ENCODE data around the gene DDX3X.
"Not testable (repeated sequence)": the region's sequence is repeated elsewhere in the genome, so short reads cannot be mapped to it uniquely, and the experiment has no call there.

DDX3X gene

DNA sequence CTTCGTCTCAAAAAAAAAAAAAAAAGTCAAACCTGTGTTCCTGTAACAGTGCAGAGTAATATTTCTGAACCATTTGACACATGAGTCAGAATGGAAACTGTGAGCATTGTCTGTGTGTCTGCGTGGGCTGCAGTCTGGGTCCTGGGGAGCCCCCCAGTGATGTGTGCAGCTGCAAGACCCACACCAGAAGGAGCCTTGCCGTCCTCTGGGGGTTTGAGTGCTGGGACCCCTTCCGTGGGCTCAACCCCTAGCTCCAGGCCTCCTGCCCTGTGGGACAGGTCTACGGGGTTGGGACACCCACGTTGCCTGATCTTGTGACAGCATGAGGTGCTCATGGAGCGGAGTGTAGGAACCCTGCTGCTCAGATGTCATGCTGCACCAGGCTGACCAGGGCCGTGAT is 43.7 kb downstream of the DDX3X start:
- H3K9me3 ChIP-seq (ENCODE audit: control insufficient read depth, low read depth, low read length): no peaks in the 10 kb centered on the region
- no peaks in the 10 kb centered on the region for H3K4me1 ChIP-seq (ENCODE audit: control insufficient read depth, low read depth, low read length)
- H3K36me3 ChIP-seq (ENCODE audit: control insufficient read depth, low read depth, low read length): no peaks in the 10 kb centered on the region
- no peak overlapping the region for H3K9ac ChIP-seq (ENCODE audit: low read length)
- H3K27ac ChIP-seq (ENCODE audit: low read length): no peak overlapping the region
- H3K27me3 ChIP-seq (ENCODE audit: control insufficient read depth, insufficient read depth, low read length): no peaks in the 10 kb centered on the region
- no peak overlapping the region for H3K4me3 ChIP-seq (ENCODE audit: low read length)

- no peak overlapping the region for H3K27ac ChIP-seq (ENCODE audit: low read length)
- no peaks in the 10 kb centered on the region for H3K9me3 ChIP-seq (ENCODE audit: control insufficient read depth, low read depth, low read length)
- no peaks in the 10 kb centered on the region for H3K36me3 ChIP-seq (ENCODE audit: control insufficient read depth, low read depth, low read length)
- H3K9ac ChIP-seq (ENCODE audit: low read length): no peak overlapping the region
- H3K4me3 ChIP-seq (ENCODE audit: low read length): no peak overlapping the region
- H3K4me1 ChIP-seq (ENCODE audit: control insufficient read depth, low read depth, low read length): peaks cover 2% of the 10 kb centered on the region
- no peaks in the 10 kb centered on the region for H3K27me3 ChIP-seq (ENCODE audit: control insufficient read depth, insufficient read depth, low read length)
Observed at GRCh38 chrX:41381685-41382084, 47.7 kb downstream of the DDX3X start.

DNA sequence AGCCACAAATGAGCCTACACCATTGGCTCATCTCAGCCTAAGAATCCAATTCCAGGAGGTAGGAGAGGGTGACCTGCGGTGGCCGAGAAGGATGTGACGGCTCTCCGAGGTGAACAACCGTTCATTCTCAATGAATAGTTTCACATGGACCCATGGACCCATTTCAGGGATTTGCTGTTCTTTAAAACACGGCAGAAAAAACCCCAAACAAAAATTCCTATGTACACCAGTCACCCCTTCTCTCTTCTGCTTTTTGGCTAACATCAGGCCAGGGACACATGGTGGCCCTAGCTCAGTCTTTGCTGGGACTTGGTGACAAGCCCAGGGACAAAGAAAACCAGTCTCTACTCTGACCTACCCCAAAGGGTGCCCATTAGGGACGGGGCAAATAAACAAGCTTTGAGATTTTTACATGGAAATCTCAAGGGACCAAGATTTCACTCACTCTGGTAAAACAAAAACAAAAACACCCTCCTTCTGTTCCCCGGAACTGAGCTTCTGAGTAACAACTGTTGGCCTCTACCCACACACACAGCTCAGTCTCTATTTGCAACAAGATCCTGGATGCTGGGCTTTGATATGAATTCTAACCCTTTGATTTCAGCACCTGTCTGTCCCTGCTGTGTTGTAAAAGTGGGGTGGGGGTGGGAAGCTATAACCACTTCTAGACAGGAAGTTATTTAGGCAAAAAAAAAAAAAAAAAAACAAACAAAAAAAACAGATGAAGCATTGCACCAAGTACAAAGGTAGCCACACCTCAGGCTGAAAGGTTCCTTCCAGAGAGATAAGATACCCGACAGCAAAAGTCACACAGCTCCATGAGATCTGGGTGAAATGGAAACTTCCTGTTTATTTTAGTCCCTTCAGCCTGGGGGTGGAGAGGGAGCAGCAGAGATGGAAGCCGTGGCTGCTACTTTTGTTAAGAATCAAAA is 49.0 kb downstream of the DDX3X start:
- H3K27ac ChIP-seq (ENCODE audit: low read length): no peak overlapping the region
- no peaks in the 10 kb centered on the region for H3K36me3 ChIP-seq (ENCODE audit: control insufficient read depth, low read depth, low read length)
- H3K9ac ChIP-seq (ENCODE audit: low read length): no peak overlapping the region
- H3K27me3 ChIP-seq (ENCODE audit: control insufficient read depth, insufficient read depth, low read length): no peaks in the 10 kb centered on the region
- H3K9me3 ChIP-seq (ENCODE audit: control insufficient read depth, low read depth, low read length): no peaks in the 10 kb centered on the region
- H3K4me1 ChIP-seq (ENCODE audit: control insufficient read depth, low read depth, low read length): peaks cover 2% of the 10 kb centered on the region
- H3K4me3 ChIP-seq (ENCODE audit: low read length): no peak overlapping the region

- H3K9ac ChIP-seq (ENCODE audit: low read length): no peak overlapping the region
- peaks cover 2% of the 10 kb centered on the region for H3K4me1 ChIP-seq (ENCODE audit: control insufficient read depth, low read depth, low read length)
- H3K36me3 ChIP-seq (ENCODE audit: control insufficient read depth, low read depth, low read length): no peaks in the 10 kb centered on the region
- H3K4me3 ChIP-seq (ENCODE audit: low read length): no peak overlapping the region
- no peaks in the 10 kb centered on the region for H3K9me3 ChIP-seq (ENCODE audit: control insufficient read depth, low read depth, low read length)
- H3K27ac ChIP-seq (ENCODE audit: low read length): no peak overlapping the region
- no peaks in the 10 kb centered on the region for H3K27me3 ChIP-seq (ENCODE audit: control insufficient read depth, insufficient read depth, low read length)
Observed at GRCh38 chrX:41384051-41384705, 50.2 kb downstream of the DDX3X start.

GRCh38 chrX:41386222-41386990 is 52.4 kb downstream of the DDX3X start:
- H3K36me3 ChIP-seq (ENCODE audit: control insufficient read depth, low read depth, low read length): no peaks in the 10 kb centered on the region
- no peak overlapping the region for H3K4me3 ChIP-seq (ENCODE audit: low read length)
- peaks cover 2% of the 10 kb centered on the region for H3K4me1 ChIP-seq (ENCODE audit: control insufficient read depth, low read depth, low read length)
- H3K9me3 ChIP-seq (ENCODE audit: control insufficient read depth, low read depth, low read length): no peaks in the 10 kb centered on the region
- no peak overlapping the region for H3K27ac ChIP-seq (ENCODE audit: low read length)
- no peak overlapping the region for H3K9ac ChIP-seq (ENCODE audit: low read length)
- H3K27me3 ChIP-seq (ENCODE audit: control insufficient read depth, insufficient read depth, low read length): no peaks in the 10 kb centered on the region

- Histone ChIP-seq H3K9me3 (ENCODE audit: control insufficient read depth, low read depth, low read length) (peaks cover 3% of the 10 kb centered on the region), H3K4me1 (ENCODE audit: control insufficient read depth, low read depth, low read length) (peaks cover 2% of the 10 kb centered on the region), H3K27me3 (ENCODE audit: control insufficient read depth, insufficient read depth, low read length) (no peaks in the 10 kb centered on the region), H3K9ac (ENCODE audit: low read length) (no peak overlapping the region), H3K36me3 (ENCODE audit: control insufficient read depth, low read depth, low read length) (no peaks in the 10 kb centered on the region), H3K27ac (ENCODE audit: low read length) (no peak overlapping the region), H3K4me3 (ENCODE audit: low read length) (no peak overlapping the region)
Observed at GRCh38 chrX:41388543-41388942, 54.6 kb downstream of the DDX3X start.

DNA sequence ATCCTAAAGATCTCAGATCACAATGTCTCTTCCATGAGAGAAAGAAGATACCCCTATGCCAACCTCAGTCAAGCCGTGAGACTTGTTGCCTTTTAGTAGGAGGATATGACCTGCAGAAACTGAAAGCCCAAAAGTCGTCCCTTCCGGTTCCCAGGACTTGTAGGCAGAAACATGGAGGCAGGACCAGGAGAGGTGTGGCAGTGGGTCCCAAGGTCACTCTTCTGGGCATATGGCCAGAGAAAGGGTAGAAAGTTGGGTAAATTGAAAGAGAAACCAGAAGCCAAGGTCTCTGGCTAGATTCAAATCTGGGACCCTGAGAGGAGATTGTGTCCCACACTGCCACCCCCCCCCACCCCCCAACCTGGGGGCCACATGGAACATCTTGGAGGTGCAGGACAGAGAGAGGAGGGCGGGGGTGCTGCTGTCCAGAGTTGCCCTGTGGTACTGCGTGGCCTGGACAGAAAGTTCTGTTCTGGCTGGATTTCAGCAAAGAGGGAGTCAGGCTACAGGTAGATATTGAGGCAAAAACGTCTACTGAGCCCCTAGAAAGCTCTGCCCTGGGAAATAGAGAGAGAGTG is 55.4 kb downstream of the DDX3X start:
- H3K9ac ChIP-seq (ENCODE audit: low read length): no peak overlapping the region
- no peaks in the 10 kb centered on the region for H3K36me3 ChIP-seq (ENCODE audit: control insufficient read depth, low read depth, low read length)
- H3K4me3 ChIP-seq (ENCODE audit: low read length): no peak overlapping the region
- no peaks in the 10 kb centered on the region for H3K4me1 ChIP-seq (ENCODE audit: control insufficient read depth, low read depth, low read length)
- peaks cover 3% of the 10 kb centered on the region for H3K9me3 ChIP-seq (ENCODE audit: control insufficient read depth, low read depth, low read length)
- no peak overlapping the region for H3K27ac ChIP-seq (ENCODE audit: low read length)
- no peaks in the 10 kb centered on the region for H3K27me3 ChIP-seq (ENCODE audit: control insufficient read depth, insufficient read depth, low read length)

DNA sequence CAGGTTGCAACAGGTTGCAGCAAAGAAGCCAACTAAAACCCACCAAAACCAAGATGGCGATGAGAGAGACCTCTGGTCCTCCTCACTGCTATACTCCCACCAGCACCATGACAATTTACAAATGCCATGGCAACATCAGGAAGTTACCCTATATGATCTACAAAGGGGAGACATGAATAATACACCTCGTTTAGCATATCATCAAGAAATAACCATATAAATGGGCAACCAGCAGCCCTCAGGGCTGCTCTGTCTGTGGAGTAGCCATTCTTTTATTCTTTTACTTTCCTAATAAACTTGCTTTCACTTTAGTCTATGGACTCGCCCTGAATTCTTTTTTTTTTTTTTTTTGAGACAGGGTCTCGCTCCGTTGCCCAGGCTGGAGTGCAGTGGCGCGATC is 56.6 kb downstream of the DDX3X start:
- H3K27ac ChIP-seq (ENCODE audit: low read length); H3K4me1 ChIP-seq (ENCODE audit: control insufficient read depth, low read depth, low read length); H3K27me3 ChIP-seq (ENCODE audit: control insufficient read depth, insufficient read depth, low read length); H3K9me3 ChIP-seq (ENCODE audit: control insufficient read depth, low read depth, low read length); H3K9ac ChIP-seq (ENCODE audit: low read length); H3K4me3 ChIP-seq (ENCODE audit: low read length); H3K36me3 ChIP-seq (ENCODE audit: control insufficient read depth, low read depth, low read length): not testable (repeated sequence)

GRCh38 chrX:41391606-41392005 is 57.6 kb downstream of the DDX3X start:
- Histone ChIP-seq H3K4me1 (ENCODE audit: control insufficient read depth, low read depth, low read length) (no peaks in the 10 kb centered on the region), H3K36me3 (ENCODE audit: control insufficient read depth, low read depth, low read length) (no peaks in the 10 kb centered on the region), H3K27me3 (ENCODE audit: control insufficient read depth, insufficient read depth, low read length) (no peaks in the 10 kb centered on the region), H3K4me3 (ENCODE audit: low read length) (no peak overlapping the region), H3K9me3 (ENCODE audit: control insufficient read depth, low read depth, low read length) (peaks cover 3% of the 10 kb centered on the region), H3K27ac (ENCODE audit: low read length) (no peak overlapping the region), H3K9ac (ENCODE audit: low read length) (no peak overlapping the region)

- no peaks in the 10 kb centered on the region for H3K27me3 ChIP-seq (ENCODE audit: control insufficient read depth, insufficient read depth, low read length)
- H3K4me1 ChIP-seq (ENCODE audit: control insufficient read depth, low read depth, low read length): no peaks in the 10 kb centered on the region
- H3K36me3 ChIP-seq (ENCODE audit: control insufficient read depth, low read depth, low read length): no peaks in the 10 kb centered on the region
- H3K27ac ChIP-seq (ENCODE audit: low read length): no peak overlapping the region
- H3K4me3 ChIP-seq (ENCODE audit: low read length): no peak overlapping the region
- peaks cover 3% of the 10 kb centered on the region for H3K9me3 ChIP-seq (ENCODE audit: control insufficient read depth, low read depth, low read length)
- no peak overlapping the region for H3K9ac ChIP-seq (ENCODE audit: low read length)
Observed at GRCh38 chrX:41394293-41394692, 60.3 kb downstream of the DDX3X start.

- Histone ChIP-seq H3K4me1 (ENCODE audit: control insufficient read depth, low read depth, low read length) (no peaks in the 10 kb centered on the region), H3K36me3 (ENCODE audit: control insufficient read depth, low read depth, low read length) (no peaks in the 10 kb centered on the region), H3K27ac (ENCODE audit: low read length) (no peak overlapping the region), H3K9me3 (ENCODE audit: control insufficient read depth, low read depth, low read length) (peaks cover 3% of the 10 kb centered on the region), H3K27me3 (ENCODE audit: control insufficient read depth, insufficient read depth, low read length) (no peaks in the 10 kb centered on the region), H3K4me3 (ENCODE audit: low read length) (no peak overlapping the region), H3K9ac (ENCODE audit: low read length) (no peak overlapping the region)
Observed at GRCh38 chrX:41397219-41397618, 63.3 kb downstream of the DDX3X start.
